ENCODE measurements around the gene SLC35G6.
A peak's percentile ranks its signal among the peaks of the same experiment; 100 is the strongest.

SLC35G6 gene

GRCh38 chr17:7501729-7502128 is 20.5 kb downstream of the SLC35G6 start:
- Mint-ChIP-seq H3K9me3 (no peaks in the 10 kb centered on the region), H3K4me3 (no peak overlapping the region), H3K4me1 (no peaks in the 10 kb centered on the region), H3K36me3 (peaks cover 73% of the 10 kb centered on the region), H3K27me3 (no peaks in the 10 kb centered on the region), H3K27ac (no peak overlapping the region)
- ATAC-seq, result no peak

- no peak for ATAC-seq
- Mint-ChIP-seq H3K4me3 (no peak overlapping the region), H3K4me1 (no peaks in the 10 kb centered on the region), H3K27ac (no peak overlapping the region), H3K9me3 (no peaks in the 10 kb centered on the region), H3K27me3 (no peaks in the 10 kb centered on the region), H3K36me3 (peaks cover 70% of the 10 kb centered on the region)
Measured at GRCh38 chr17:7502171-7502847, 21.1 kb downstream of the SLC35G6 start.

GRCh38 chr17:7502987-7503386 is 21.7 kb downstream of the SLC35G6 start:
- Mint-ChIP-seq H3K4me3 (no peak overlapping the region), H3K27ac (peak overlapping the region; percentile 50), H3K36me3 (peaks cover 69% of the 10 kb centered on the region), H3K9me3 (no peaks in the 10 kb centered on the region), H3K27me3 (no peaks in the 10 kb centered on the region), H3K4me1 (no peaks in the 10 kb centered on the region)
- no peak for ATAC-seq

- Mint-ChIP-seq H3K36me3 (peaks cover 75% of the 10 kb centered on the region), H3K4me3 (no peak overlapping the region), H3K27ac (peak overlapping the region; percentile 50), H3K4me1 (no peaks in the 10 kb centered on the region), H3K9me3 (no peaks in the 10 kb centered on the region), H3K27me3 (no peaks in the 10 kb centered on the region)
- ATAC-seq, result no peak
Measured at GRCh38 chr17:7503521-7503920, 22.3 kb downstream of the SLC35G6 start.

- no peaks in the 10 kb centered on the region for H3K4me1 Mint-ChIP-seq
- no peak overlapping the region for H3K4me3 Mint-ChIP-seq
- no peaks in the 10 kb centered on the region for H3K27me3 Mint-ChIP-seq
- H3K27ac Mint-ChIP-seq, result no peak overlapping the region
- no peak for ATAC-seq
- no peaks in the 10 kb centered on the region for H3K9me3 Mint-ChIP-seq
- peaks cover 78% of the 10 kb centered on the region for H3K36me3 Mint-ChIP-seq
Measured at GRCh38 chr17:7508145-7508544, 26.9 kb downstream of the SLC35G6 start.

- Mint-ChIP-seq H3K27me3 (no peaks in the 10 kb centered on the region), H3K4me3 (no peak overlapping the region), H3K36me3 (peaks cover 78% of the 10 kb centered on the region)
Measured at GRCh38 chr17:7508846-7509245, 27.6 kb downstream of the SLC35G6 start.

GRCh38 chr17:7509937-7510336 is 28.7 kb downstream of the SLC35G6 start:
- Mint-ChIP-seq H3K36me3 (peaks cover 74% of the 10 kb centered on the region), H3K27ac (no peak overlapping the region), H3K4me3 (no peak overlapping the region), H3K27me3 (no peaks in the 10 kb centered on the region), H3K4me1 (no peaks in the 10 kb centered on the region), H3K9me3 (no peaks in the 10 kb centered on the region)
- ATAC-seq, result no peak

More at GRCh38 chr17:7508846-7509245, 27.6 kb downstream of the SLC35G6 start:
- ATAC-seq, result no peak
- no peak overlapping the region for H3K27ac Mint-ChIP-seq
- no peaks in the 10 kb centered on the region for H3K4me1 Mint-ChIP-seq
- H3K9me3 Mint-ChIP-seq, result no peaks in the 10 kb centered on the region

- H3K4me3 Mint-ChIP-seq, result no peak overlapping the region
- no peaks in the 10 kb centered on the region for H3K4me1 Mint-ChIP-seq
- H3K27me3 Mint-ChIP-seq, result no peaks in the 10 kb centered on the region
- no peak overlapping the region for H3K27ac Mint-ChIP-seq
- H3K36me3 Mint-ChIP-seq, result peaks cover 67% of the 10 kb centered on the region
- H3K9me3 Mint-ChIP-seq, result no peaks in the 10 kb centered on the region
- ATAC-seq, result no peak
Measured at GRCh38 chr17:7511108-7511507, 29.9 kb downstream of the SLC35G6 start.

GRCh38 chr17:7512105-7512504 is 30.9 kb downstream of the SLC35G6 start:
- H3K4me3 Mint-ChIP-seq, result no peak overlapping the region
- no peak overlapping the region for H3K27ac Mint-ChIP-seq
- H3K9me3 Mint-ChIP-seq, result no peaks in the 10 kb centered on the region
- H3K36me3 Mint-ChIP-seq, result peaks cover 58% of the 10 kb centered on the region
- H3K27me3 Mint-ChIP-seq, result no peaks in the 10 kb centered on the region
- no peaks in the 10 kb centered on the region for H3K4me1 Mint-ChIP-seq
- ATAC-seq, result no peak

GRCh38 chr17:7512824-7513540 is 31.7 kb downstream of the SLC35G6 start:
- ATAC-seq, result no peak
- H3K27me3 Mint-ChIP-seq, result no peaks in the 10 kb centered on the region

GRCh38 chr17:7513850-7514419 is 32.7 kb downstream of the SLC35G6 start:
- Mint-ChIP-seq H3K4me1 (no peaks in the 10 kb centered on the region), H3K4me3 (no peak overlapping the region), H3K27me3 (no peaks in the 10 kb centered on the region), H3K27ac (peak overlapping the region; percentile 0), H3K9me3 (no peaks in the 10 kb centered on the region), H3K36me3 (peaks cover 46% of the 10 kb centered on the region)
- no peak for ATAC-seq

More at GRCh38 chr17:7512824-7513540, 31.7 kb downstream of the SLC35G6 start:
- Mint-ChIP-seq H3K9me3 (no peaks in the 10 kb centered on the region), H3K4me1 (no peaks in the 10 kb centered on the region), H3K4me3 (no peak overlapping the region), H3K27ac (no peak overlapping the region), H3K36me3 (peaks cover 55% of the 10 kb centered on the region)

GRCh38 chr17:7515911-7516610 is 34.8 kb downstream of the SLC35G6 start:
- Mint-ChIP-seq H3K27me3 (no peaks in the 10 kb centered on the region), H3K27ac (no peak overlapping the region), H3K36me3 (peaks cover 32% of the 10 kb centered on the region), H3K9me3 (no peaks in the 10 kb centered on the region), H3K4me1 (no peaks in the 10 kb centered on the region), H3K4me3 (no peak overlapping the region)
- no peak for ATAC-seq

GRCh38 chr17:7523033-7523432 is 41.8 kb downstream of the SLC35G6 start:
- no peak for ATAC-seq
- no peak overlapping the region for H3K4me3 Mint-ChIP-seq
- no peaks in the 10 kb centered on the region for H3K27me3 Mint-ChIP-seq
- peaks cover 5% of the 10 kb centered on the region for H3K4me1 Mint-ChIP-seq
- H3K27ac Mint-ChIP-seq, result no peak overlapping the region
- peaks cover 3% of the 10 kb centered on the region for H3K9me3 Mint-ChIP-seq
- no peaks in the 10 kb centered on the region for H3K36me3 Mint-ChIP-seq

GRCh38 chr17:7528842-7529241 is 47.6 kb downstream of the SLC35G6 start:
- Mint-ChIP-seq H3K27ac (no peak overlapping the region), H3K9me3 (peaks cover 8% of the 10 kb centered on the region), H3K4me1 (no peaks in the 10 kb centered on the region), H3K36me3 (peaks cover 6% of the 10 kb centered on the region), H3K27me3 (no peaks in the 10 kb centered on the region), H3K4me3 (no peak overlapping the region)
- ATAC-seq, result no peak

Data from stimulated activated memory B cell treated with anti-CD40 and anti-IgM and Interleukin-4, amounts not matched to agents 10 μg/mL and 1 μg/mL and 100 μg/mL, for 72 hours (primary cell).